Measurements from ENCODE around the gene PSMC2.

GRCh38 chr7:103314852-103315251 lies 32.6 kb upstream of the PSMC2 start:
- TF ChIP-seq CTCF (conservative IDR thresholded peaks at IDR 0.05; ENCODE audit: low read length) (no peak), EZH2phosphoT487 (IDR thresholded peaks at IDR 0.05; ENCODE audit: borderline replicate concordance) (no peak)
